Effector CD4-positive, alpha-beta T cell (primary cell): ENCODE measurements around the gene GTPBP2.
"Not testable (repeated sequence)": the region's sequence is repeated elsewhere in the genome, so short reads cannot be mapped to it uniquely, and the experiment has no call there.

Experiments used
- DNase-seq: peaks from one replicate; pipeline ENCODE4 v3.0.0-alpha.2; 2020
- total RNA-seq: gene quantifications from one replicate; lab custom pipeline; 2026; lab: John Stamatoyannopoulos, UW

The GTPBP2 gene, protein sequence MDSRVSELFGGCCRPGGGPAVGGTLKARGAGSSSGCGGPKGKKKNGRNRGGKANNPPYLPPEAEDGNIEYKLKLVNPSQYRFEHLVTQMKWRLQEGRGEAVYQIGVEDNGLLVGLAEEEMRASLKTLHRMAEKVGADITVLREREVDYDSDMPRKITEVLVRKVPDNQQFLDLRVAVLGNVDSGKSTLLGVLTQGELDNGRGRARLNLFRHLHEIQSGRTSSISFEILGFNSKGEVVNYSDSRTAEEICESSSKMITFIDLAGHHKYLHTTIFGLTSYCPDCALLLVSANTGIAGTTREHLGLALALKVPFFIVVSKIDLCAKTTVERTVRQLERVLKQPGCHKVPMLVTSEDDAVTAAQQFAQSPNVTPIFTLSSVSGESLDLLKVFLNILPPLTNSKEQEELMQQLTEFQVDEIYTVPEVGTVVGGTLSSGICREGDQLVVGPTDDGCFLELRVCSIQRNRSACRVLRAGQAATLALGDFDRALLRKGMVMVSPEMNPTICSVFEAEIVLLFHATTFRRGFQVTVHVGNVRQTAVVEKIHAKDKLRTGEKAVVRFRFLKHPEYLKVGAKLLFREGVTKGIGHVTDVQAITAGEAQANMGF
- 53.1 reads per million, percentile 69 among the genes with 10 or more reads in this experiment for total RNA-seq

- DNase-seq: peak; percentile 95
Observed at GRCh38 chr6:43629104-43629504, at the start of gene GTPBP2. GTPBP2 (minus strand) TSS chr6:43629264; CDS start chr6:43629162, 102 bp downstream.

DNA sequence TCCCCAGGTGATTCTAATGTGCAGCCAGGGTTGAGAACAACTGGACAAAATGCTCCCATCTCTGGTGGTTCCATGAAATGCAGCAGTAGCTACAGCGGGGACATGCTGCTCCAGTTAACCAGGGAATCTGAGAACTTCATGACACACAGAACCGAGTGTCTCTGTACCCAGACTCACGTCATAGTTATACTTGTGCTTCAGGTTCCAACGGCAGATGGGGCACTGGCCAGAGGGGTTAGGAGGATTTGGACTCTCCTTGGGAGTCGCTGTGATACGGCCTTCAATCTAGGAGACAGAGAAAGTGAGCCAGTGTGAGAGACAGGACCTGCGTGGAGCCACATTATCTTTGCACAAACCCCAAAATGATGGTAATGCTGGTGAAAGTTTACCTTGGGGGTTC lies 49.3 kb upstream of the GTPBP2 start:
- no peak for DNase-seq

DNA sequence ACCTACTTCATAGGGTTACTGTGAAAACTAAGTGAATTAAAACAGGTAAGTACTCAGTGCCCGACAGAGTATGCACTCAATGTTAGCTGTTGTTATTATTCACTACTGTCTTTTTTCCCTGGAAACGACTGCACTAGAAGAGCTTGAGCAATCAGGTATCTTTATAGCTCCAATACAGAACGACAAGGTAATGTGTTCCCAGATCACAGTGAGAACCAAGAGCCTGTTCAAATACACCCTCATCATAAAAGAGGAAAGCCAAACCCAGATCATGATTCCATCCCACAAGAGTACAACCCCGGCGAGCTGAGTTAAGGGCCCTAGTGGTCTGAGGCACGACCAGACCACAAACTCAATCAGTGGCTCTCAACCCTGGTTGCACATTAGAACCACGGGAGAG lies 48.7 kb upstream of the GTPBP2 start:
- DNase-seq: no peak

DNA sequence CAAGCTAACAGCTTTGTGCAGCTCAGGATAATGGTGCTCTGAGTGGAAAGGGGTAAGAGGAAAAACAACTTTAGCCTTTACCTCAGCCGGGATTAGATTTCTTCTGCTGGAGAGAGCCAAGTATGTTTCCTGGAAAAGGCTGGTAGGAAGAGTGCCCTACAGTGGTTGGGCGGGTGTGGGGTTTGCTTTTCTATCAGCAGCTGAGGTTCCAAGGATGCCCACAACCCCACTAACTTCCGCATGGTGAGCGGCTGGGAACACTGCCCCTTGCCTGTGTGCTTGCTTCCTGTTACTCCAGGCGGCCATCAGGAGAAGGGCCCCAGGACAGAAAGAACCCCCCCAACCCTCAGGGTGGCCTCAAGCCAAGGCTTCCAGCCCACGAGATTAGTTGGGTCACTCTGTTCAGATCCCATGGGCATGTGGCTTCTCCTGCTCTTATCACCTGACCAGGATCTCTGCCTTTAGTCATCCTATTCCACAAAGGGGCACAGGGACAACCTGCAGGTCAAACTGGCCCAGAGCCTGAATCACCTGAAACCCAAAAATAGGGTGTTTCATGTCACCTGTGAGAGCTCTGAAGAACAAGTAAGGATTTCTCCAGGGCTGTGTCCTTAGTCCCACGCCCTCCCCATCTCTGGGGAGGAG lies 48.0 kb upstream of the GTPBP2 start:
- DNase-seq: no peak

GRCh38 chr6:43674921-43675320 lies 45.9 kb upstream of the GTPBP2 start:
- no peak for DNase-seq

DNA sequence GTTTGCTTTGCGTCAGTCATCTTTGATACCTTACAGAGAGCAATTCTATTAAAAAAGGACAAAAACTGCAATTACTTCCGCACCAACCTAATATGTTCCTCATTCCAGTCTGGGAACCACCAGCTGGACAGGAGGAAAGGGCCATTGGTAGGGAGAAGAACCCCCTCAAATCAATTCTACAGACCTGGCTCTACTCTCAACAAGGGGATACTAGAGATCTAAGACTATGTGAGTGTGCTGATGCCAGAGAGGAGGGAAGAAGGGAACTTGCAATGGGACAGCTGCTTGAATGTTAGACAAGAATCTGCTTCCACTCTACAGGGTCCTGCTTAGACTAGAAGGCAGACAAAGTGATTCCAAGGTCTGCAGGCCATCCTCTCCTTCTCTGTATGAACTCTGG lies 45.2 kb upstream of the GTPBP2 start:
- DNase-seq: no peak

DNA sequence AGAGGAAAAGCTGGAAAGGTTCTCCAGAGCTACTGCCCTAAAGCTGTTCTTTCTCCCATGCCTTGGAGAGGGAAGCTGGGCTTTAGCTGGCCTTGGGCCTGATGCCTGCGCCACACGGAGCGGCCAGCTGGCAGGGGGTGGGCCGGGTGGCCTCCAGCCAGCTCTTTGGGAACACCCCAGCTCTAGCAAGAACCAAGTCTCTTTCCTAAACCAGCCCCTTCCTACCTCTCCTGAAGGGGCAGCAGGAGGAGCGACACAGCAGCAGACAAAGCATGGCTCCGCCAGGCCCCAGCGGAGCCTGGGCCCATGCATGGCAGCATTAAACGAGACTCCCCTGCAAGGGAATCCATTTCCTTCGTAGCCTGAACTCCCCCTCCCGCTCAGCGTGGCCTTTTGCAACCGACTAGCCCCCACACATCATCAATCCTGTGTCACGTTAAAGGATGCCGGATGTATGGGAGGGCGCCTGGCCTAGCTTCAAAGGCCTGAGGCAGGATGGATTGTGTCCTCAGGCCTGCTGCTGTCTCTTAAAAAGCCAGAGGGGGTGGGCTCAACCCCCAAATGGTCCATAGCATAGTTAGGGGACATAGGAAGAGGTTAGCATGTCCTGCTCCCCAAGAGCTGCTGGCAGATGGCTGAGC lies 44.5 kb upstream of the GTPBP2 start:
- DNase-seq: no peak

DNA sequence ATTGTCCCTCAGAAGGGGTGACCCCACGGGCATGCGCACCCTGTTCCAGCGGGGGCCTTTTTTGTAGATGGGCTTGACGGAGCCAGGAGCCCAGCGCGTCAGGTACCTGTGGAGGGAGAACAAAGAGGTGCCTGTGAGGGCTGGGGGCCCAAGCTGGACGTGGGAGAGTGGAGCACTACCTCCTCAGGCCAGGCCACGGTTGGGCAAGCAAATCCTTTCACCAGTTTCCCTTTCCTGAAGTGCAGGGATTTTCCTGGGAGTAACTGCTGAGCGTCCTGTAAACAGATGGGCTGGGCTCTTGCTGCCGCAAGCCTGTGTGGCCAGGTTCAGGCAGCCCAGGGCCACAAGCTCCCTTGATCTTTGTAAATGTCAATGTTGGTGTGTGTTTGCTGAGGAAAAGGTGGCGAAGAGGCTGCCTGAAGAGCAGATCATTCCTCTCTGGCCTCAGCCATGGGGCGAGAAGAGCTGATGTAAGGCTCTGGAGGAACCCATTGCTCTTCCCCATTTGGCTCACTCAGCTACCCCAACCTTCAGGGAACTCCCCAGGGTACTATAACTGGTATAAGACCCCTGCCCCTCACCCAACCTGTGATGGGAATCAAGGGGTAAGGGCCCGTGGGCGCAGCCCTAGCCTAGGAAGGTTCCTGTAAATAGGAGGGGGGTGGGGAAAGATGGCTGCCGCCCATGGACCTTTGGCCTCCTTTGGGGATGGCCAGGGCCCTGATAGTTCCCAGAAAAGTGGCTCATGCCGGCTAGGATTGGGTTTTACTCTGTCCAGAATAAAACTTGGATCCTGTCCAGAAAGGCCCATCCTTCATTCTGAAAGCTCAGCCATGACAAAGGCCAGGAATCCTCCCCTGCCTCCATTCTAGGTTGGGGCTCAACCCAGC lies 43.0 kb upstream of the GTPBP2 start:
- no peak for DNase-seq

DNA sequence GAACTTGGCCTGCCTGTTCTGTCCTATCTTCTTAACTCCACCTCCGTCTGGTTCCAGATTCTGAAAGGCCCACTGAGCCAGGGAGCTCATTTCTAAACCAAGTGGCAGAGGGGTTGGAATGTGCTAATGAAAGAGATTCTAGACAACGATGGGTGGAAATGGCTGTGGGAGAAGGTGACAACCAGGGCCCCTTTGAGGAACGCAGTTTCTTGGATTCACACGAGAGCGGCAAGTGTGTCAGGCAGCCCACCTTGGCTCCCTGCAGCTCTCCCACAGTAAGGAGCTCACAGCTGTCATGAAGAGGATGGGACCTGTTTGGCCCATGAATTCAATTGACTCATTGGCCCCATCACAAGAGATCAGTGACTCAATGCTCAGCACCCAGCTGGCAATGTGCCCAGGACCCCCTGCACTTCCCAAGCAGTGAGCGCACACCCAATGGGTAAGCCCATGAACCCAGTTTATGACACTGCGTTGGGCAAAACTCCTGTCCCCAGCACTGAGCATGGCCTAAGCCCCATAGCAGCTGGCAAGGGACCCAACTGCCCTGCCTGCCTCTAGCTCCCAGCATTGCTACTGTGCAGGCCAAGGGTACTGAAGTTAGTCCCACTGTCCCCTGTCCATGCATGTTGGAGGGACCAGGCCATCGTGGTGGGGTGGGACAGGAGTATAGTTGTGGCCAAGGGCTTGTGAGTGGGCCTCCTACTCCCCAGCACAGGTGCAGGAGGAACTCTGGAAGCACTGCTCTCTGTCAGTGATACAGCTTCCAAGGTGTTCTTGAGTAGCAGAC lies 42.1 kb upstream of the GTPBP2 start:
- no peak for DNase-seq

DNA sequence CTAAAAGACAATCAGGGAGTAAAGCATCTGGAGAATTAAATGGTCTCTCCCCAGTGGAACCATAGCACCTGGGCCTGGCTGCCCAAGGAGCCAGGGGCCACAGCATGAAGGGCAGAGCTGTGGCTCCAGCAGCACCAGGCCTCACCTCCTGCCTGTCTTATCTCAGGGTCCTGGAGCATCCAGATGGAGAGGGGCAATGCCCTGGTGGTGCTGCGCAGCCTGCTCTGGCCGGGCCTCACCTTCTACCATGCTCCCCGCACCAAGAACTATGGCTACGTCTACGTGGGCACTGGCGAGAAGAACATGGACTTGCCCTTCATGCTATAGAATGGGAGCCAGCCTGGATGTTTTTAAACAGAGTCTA lies 41.5 kb upstream of the GTPBP2 start:
- no peak for DNase-seq

GRCh38 chr6:43669922-43670622 lies 41.0 kb upstream of the GTPBP2 start:
- no peak for DNase-seq

DNA sequence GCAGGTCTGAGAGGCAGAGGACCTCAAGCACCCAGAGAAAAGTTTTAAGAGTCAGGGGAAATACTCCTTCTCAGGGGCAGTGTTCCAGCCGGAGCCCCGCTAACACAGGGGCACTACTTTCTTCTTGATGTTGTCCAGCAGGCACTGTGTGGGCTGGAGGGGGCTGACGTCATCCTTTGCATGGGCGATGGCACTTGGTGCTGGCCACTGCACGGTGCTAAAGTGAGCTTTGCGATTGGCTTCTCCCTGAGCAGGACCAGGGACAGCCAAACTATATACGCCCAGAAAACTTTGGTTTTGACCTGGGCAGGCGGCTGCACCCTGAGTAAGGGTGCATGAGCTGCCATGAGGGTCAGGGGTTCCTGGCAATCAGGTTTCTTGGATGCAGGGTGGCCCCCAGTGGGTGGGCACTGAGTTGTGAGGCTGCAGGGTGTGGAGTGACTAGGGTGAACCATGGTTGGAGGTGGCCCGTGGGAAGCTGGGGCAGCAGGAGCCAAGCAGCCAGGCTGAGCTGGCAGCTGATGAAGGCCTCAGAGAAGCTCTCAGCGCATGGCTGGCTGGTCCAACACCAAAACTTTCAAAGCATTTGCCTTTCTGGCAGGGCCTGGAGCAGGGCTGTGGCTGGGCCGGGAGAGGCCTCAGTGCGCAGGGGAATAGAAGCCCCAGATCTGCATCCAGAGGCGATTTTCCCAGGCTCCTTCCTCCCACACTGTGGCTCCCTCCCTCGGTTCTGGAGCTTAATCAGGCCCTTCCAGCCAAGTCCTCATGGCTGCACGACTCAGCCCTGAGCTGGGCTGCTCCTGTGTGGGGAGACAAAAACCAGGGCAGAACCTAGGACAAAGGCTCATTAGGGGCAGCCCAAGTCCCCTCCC lies 40.2 kb upstream of the GTPBP2 start:
- DNase-seq: no peak

DNA sequence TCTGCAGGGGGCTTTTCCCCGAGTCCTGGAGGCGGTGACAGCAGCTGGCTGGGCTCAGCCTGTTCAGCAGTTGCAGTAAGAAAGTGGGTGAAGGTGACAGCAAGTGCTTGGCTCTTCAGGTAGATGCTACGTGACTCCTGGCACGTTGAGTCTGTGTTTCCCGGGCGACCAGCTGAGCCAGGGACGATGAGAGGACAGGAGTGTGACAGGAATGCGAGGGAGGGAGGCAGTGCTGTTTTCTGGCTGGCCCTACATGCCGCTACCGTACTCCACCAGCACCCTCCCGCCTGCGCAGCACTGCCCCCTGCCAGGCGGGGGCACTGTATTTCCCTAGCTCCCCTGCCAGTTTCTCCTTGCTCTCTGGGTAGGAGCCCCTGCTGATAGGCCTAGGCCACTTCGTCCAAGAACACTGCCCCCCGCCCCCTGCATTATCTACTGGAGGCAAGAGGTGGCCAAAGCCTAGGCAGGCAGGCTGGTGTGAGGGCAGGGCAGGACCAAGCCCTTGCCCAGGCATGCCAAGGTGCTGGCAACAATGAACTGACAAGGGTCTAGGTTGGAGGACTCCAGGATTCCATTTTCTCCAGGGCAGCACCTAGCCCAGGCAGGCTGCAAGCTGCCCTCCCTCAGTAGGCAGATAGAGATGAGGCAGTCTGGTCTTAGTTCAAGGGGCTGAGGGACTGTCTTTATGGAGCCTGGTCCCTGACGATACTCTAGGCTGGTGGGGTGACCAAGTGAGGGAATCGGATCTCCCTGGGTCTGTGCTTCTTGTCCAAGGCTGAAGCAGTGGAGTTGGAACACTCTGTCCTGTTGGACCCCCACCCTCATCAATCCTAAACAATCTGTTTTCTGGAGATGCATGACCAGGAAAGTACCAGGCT lies 39.3 kb upstream of the GTPBP2 start:
- DNase-seq: no peak

DNA sequence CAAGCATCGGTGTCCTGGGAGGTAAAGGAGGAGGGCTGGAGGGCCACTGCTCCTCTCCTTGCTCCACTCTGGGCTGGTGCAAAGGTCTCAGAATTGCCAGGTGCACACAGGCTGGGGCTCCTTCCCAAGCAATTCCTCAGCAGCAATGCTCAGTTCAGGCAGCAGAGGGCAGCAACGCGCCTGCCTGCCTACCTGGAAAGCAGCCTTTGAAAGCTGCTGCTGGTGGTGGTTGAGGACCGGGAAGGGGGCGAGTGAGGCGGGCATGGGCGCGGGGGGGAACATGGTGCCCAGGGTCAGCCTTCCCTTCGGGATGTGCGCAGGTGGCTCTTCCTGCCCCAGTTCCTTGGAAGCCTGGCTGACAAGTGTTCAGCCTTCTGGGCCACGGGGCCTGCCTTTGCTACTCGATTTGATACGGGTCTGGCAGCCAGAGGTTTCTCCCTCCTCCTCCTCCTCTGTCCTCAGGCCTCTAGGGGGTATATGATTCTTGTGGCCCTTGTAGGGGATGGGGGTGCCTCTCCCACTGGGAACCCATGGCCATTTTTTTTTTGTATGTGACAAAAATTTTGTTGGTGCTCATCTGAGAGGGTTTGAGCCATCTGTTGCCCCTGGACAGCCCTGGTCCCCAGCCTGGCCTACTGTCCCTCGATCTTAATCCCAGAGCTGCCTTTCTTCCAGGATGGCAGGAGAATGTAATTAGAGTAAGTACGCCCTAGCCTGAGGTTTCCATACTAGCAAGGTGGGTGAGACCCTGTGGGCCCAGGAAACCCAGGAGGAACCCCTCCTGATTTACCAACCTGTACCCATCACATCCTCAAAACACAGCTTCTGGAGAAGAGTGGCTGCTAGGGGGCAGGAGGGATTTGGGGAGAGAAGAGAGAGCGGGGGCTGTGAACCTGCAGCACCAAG lies 38.4 kb upstream of the GTPBP2 start:
- peak; percentile 76 for DNase-seq

- no peak for DNase-seq
Observed at GRCh38 chr6:43666196-43666920, 37.3 kb upstream of the GTPBP2 start.

GRCh38 chr6:43665376-43665775 lies 36.3 kb upstream of the GTPBP2 start:
- DNase-seq: no peak

GRCh38 chr6:43662948-43663347 lies 33.9 kb upstream of the GTPBP2 start:
- not testable (repeated sequence) for DNase-seq
